HG03280 (cell line): ENCODE results near the gene HTR3B.
A peak's percentile ranks its signal among the peaks of the same experiment; 100 is the strongest.
"Not testable (repeated sequence)": the region's sequence is repeated elsewhere in the genome, so short reads cannot be mapped to it uniquely, and the experiment has no call there.

Experiments
- ATAC-seq: cut with Tn5 transposase; IDR thresholded peaks from one replicate; pipeline ENCODE4 v1.9.1; 2021; ENCODE audit warnings: mild to moderate bottlenecking, moderate library complexity; ENCODE audit not compliant: unreplicated experiment

HTR3B gene

GRCh38 chr11:113881856-113882255 is 22.7 kb upstream of the HTR3B start:
- no peak for ATAC-seq

GRCh38 chr11:113884361-113884836 is 20.2 kb upstream of the HTR3B start:
- no peak for ATAC-seq

- ATAC-seq: no peak
These were observed 18.7 kb upstream of the HTR3B start for GRCh38 chr11:113885897-113886296.

GRCh38 chr11:113888848-113889247 is 15.7 kb upstream of the HTR3B start:
- no peak for ATAC-seq

GRCh38 chr11:113894421-113894996 is 10.1 kb upstream of the HTR3B start:
- ATAC-seq: no peak

GRCh38 chr11:113895367-113896155 is 9.0 kb upstream of the HTR3B start:
- no peak for ATAC-seq

- ATAC-seq: peak; percentile 62
These were observed 8.3 kb upstream of the HTR3B start for GRCh38 chr11:113896156-113896879.

GRCh38 chr11:113901141-113901540 is 3.5 kb upstream of the HTR3B start:
- no peak for ATAC-seq

- no peak for ATAC-seq
These were observed 1.4 kb downstream of the HTR3B start for GRCh38 chr11:113906038-113906437.

GRCh38 chr11:113906516-113906915 is 1.9 kb downstream of the HTR3B start:
- no peak for ATAC-seq

GRCh38 chr11:113907152-113907551 is 2.6 kb downstream of the HTR3B start:
- no peak for ATAC-seq

GRCh38 chr11:113907681-113908080 is 3.1 kb downstream of the HTR3B start:
- no peak for ATAC-seq

- no peak for ATAC-seq
These were observed 3.5 kb downstream of the HTR3B start for GRCh38 chr11:113908098-113908497.

- not testable (repeated sequence) for ATAC-seq
These were observed 6.9 kb downstream of the HTR3B start for GRCh38 chr11:113911491-113911890.

GRCh38 chr11:113923572-113923971 is 19.0 kb downstream of the HTR3B start:
- ATAC-seq: no peak

- ATAC-seq: no peak
These were observed 21.9 kb downstream of the HTR3B start for GRCh38 chr11:113926273-113927197.

- ATAC-seq: no peak
These were observed 23.7 kb downstream of the HTR3B start for GRCh38 chr11:113928311-113928710.

- ATAC-seq: no peak
These were observed 28.2 kb downstream of the HTR3B start for GRCh38 chr11:113932788-113933187.

GRCh38 chr11:113934193-113934592 is 29.6 kb downstream of the HTR3B start:
- not testable (repeated sequence) for ATAC-seq

- ATAC-seq: no peak
These were observed 30.2 kb downstream of the HTR3B start for GRCh38 chr11:113934761-113935160.

GRCh38 chr11:113935858-113936257 is 31.3 kb downstream of the HTR3B start:
- no peak for ATAC-seq
